IMR-90 (cell line): ENCODE results near the gene SPSB2. TPM values are rescaled to one million over a fixed set of nuclear protein-coding genes. Genes with fewer than 3 reads are reported as not detected.

ENCODE experiments used
- ATAC-seq: fragments of 200-7000 bp; cut with Tn5 transposase; 2 replicates; pipeline ENCODE4 v1.9.1; 2020; ENCODE audit warnings: low read depth, mild to moderate bottlenecking, moderate library complexity
- BruUV-seq: library from RNA; stranded (reverse); fragments of 400-500 nt; replicated peaks from 2 replicates; lab custom pipeline; 2021; lab: Mats Ljungman, UMichigan
- CTCF ChIA-PET: fragments of 300-600 bp; formaldehyde crosslinking; extraction: SDS; loops from one replicate; lab custom pipeline; 2021; ENCODE audit warnings: antibody characterized with exemption; lab: Yijun Ruan, JAX
- POLR2A ChIA-PET: fragments of 300-600 bp; sonication (Branson Sonifier 250); formaldehyde crosslinking; loops from one replicate; lab custom pipeline; 2022; ENCODE audit warnings: antibody characterized with exemption; ENCODE audit not compliant: unreplicated experiment; lab: Charles Lee
- DNase-seq: peaks from one replicate; pipeline ENCODE4 v3.0.0; 2013
- H2AFZ ChIP-seq: replicated peaks from 2 replicates; pipeline ENCODE3; 2013; ENCODE audit warnings: low read length, mild to moderate bottlenecking; ENCODE audit not compliant: poor library complexity
- H2AK5ac ChIP-seq: 2 replicates; pipeline ENCODE4 v1.6.1; 2013; ENCODE audit warnings: low read depth, low read length, inconsistent platforms
- H2AK9ac ChIP-seq: replicated peaks from 2 replicates; pipeline ENCODE3; 2013; ENCODE audit warnings: mild to moderate bottlenecking, low read depth, low read length, moderate library complexity; ENCODE audit not compliant: poor library complexity
- H2BK120ac ChIP-seq: 2 replicates; pipeline ENCODE4 v1.6.1; 2013; ENCODE audit warnings: low read depth, low read length, inconsistent platforms
- H2BK15ac ChIP-seq: 3 replicates; pipeline ENCODE4 v1.6.1; 2013; ENCODE audit warnings: low read depth, low read length, inconsistent platforms
- H2BK20ac ChIP-seq: 2 replicates; pipeline ENCODE4 v1.6.1; 2013; ENCODE audit warnings: low read depth, mild to moderate bottlenecking, inconsistent platforms, low read length, moderate library complexity
- H2BK5ac ChIP-seq: 2 replicates; pipeline ENCODE4 v1.6.1; 2013; ENCODE audit warnings: mild to moderate bottlenecking, low read depth, low read length, inconsistent platforms; ENCODE audit not compliant: poor library complexity, severe bottlenecking
- H3K14ac ChIP-seq: replicated peaks from 2 replicates; pipeline ENCODE4 v1.6.1; 2013; ENCODE audit warnings: low read depth, low read length, inconsistent platforms
- H3K18ac ChIP-seq: 2 replicates; pipeline ENCODE4 v1.6.1; 2013; ENCODE audit warnings: low read depth, low read length, control low read depth
- H3K23ac ChIP-seq: 2 replicates; pipeline ENCODE4 v1.6.1; 2013; ENCODE audit warnings: low read depth, low read length, inconsistent platforms
- H3K27ac ChIP-seq: 2 replicates; pipeline ENCODE4 v1.5.1; 2013; ENCODE audit warnings: mild to moderate bottlenecking, control low read depth, low read length; ENCODE audit not compliant: insufficient read depth
- H3K27me3 ChIP-seq: 2 replicates; pipeline ENCODE4 v1.6.1; 2013; ENCODE audit warnings: low read length; ENCODE audit not compliant: control insufficient read depth, insufficient read depth
- H3K36me3 ChIP-seq: 2 replicates; pipeline ENCODE4 v1.6.1; 2013; ENCODE audit warnings: low read length, mixed read lengths; ENCODE audit not compliant: control insufficient read depth, insufficient read depth
- H3K4ac ChIP-seq: 2 replicates; pipeline ENCODE4 v1.6.1; 2013; ENCODE audit warnings: low read depth, low read length, inconsistent platforms
- H3K4me1 ChIP-seq: 2 replicates; pipeline ENCODE4 v1.6.1; 2013; ENCODE audit warnings: low read length, mixed read lengths; ENCODE audit not compliant: control insufficient read depth, insufficient read depth
- H3K4me2 ChIP-seq: 2 replicates; pipeline ENCODE4 v1.6.1; 2013; ENCODE audit warnings: low read depth, mild to moderate bottlenecking, control low read depth, low read length, moderate library complexity
- H3K4me3 ChIP-seq: 2 replicates; pipeline ENCODE4 v1.5.1; 2013; ENCODE audit warnings: low read depth, mild to moderate bottlenecking, control low read depth, low read length, moderate library complexity; ENCODE audit not compliant: insufficient read depth
- H3K56ac ChIP-seq: 2 replicates; pipeline ENCODE4 v1.6.1; 2013; ENCODE audit warnings: low read length, inconsistent platforms; ENCODE audit not compliant: insufficient read depth; ENCODE audit errors: extremely low read depth
- H3K79me1 ChIP-seq, 2 experiments: 2 replicates each; pipeline ENCODE4 v1.6.1; 2013; ENCODE audit warnings: low read length in 2 of 2, inconsistent platforms in 1 of 2, low read depth in 1 of 2
- H3K9ac ChIP-seq: 2 replicates; pipeline ENCODE4 v1.6.1; 2013; ENCODE audit warnings: low read depth, low read length, control low read depth
- H3K9me1 ChIP-seq: 2 replicates; pipeline ENCODE4 v1.6.1; 2013; ENCODE audit warnings: low read length, inconsistent platforms; ENCODE audit not compliant: insufficient read depth
- H3K9me3 ChIP-seq: 2 replicates; pipeline ENCODE4 v1.6.1; 2013; ENCODE audit warnings: low read length; ENCODE audit not compliant: control insufficient read depth, insufficient read depth
- H4K20me1 ChIP-seq: 2 replicates; pipeline ENCODE4 v1.6.1; 2013; ENCODE audit warnings: low read length, inconsistent platforms; ENCODE audit not compliant: insufficient read depth
- H4K5ac ChIP-seq: 2 replicates; pipeline ENCODE4 v1.6.1; 2013; ENCODE audit warnings: mild to moderate bottlenecking, low read depth, low read length, control low read depth
- H4K8ac ChIP-seq, 2 experiments: 2 replicates each; pipeline ENCODE4 v1.6.1; 2013; ENCODE audit warnings: low read depth in 2 of 2, low read length in 2 of 2, control low read depth in 1 of 2, inconsistent platforms in 1 of 2
- H4K91ac ChIP-seq: 2 replicates; pipeline ENCODE4 v1.6.1; 2013; ENCODE audit warnings: low read depth, low read length, inconsistent platforms; ENCODE audit not compliant: insufficient read depth
- BHLHE40 ChIP-seq: fragments of 150-350 bp; IDR thresholded peaks from 2 replicates; pipeline ENCODE4 v1.6.1; 2016; ENCODE audit warnings: mild to moderate bottlenecking, low read depth, low read length
- CEBPB ChIP-seq: IDR thresholded peaks from 2 replicates; pipeline ENCODE4 v1.6.1; 2012; ENCODE audit warnings: low read depth, low read length, improper control_type of control experiment
- CTCF ChIP-seq: conservative IDR thresholded peaks from 2 replicates; pipeline ENCODE4 v1.5.1; 2012; ENCODE audit warnings: mild to moderate bottlenecking, low read depth, low read length, improper control_type of control experiment
- ELK1 ChIP-seq: fragments of 150-350 bp; IDR thresholded peaks from 2 replicates; pipeline ENCODE4 v1.6.1; 2016; ENCODE audit warnings: low read depth, mild to moderate bottlenecking, low read length, moderate library complexity, borderline replicate concordance
- FOS ChIP-seq: fragments of 150-350 bp; IDR thresholded peaks from 2 replicates; pipeline ENCODE4 v1.6.1; 2016; ENCODE audit warnings: low read depth, low read length
- MAFK ChIP-seq: IDR thresholded peaks from 2 replicates; pipeline ENCODE4 v1.6.1; 2012; ENCODE audit warnings: low read depth, low read length, improper control_type of control experiment
- MAZ ChIP-seq: IDR thresholded peaks from 2 replicates; pipeline ENCODE4 v1.6.1; 2012; ENCODE audit warnings: low read depth, mild to moderate bottlenecking, low read length, improper control_type of control experiment, moderate library complexity, borderline replicate concordance
- MXI1 ChIP-seq: IDR thresholded peaks from 2 replicates; pipeline ENCODE4 v1.6.1; 2012; ENCODE audit warnings: low read depth, mild to moderate bottlenecking, low read length, moderate library complexity, borderline replicate concordance
- POLR2A ChIP-seq: IDR thresholded peaks from 2 replicates; pipeline ENCODE4 v1.6.1; 2012; ENCODE audit warnings: mild to moderate bottlenecking, low read depth, low read length
- RAD21 ChIP-seq: IDR thresholded peaks from 2 replicates; pipeline ENCODE4 v1.6.1; 2012; ENCODE audit warnings: low read length, improper control_type of control experiment
- RCOR1 ChIP-seq: IDR thresholded peaks from 2 replicates; pipeline ENCODE4 v1.6.1; 2012; ENCODE audit warnings: mild to moderate bottlenecking, low read length, improper control_type of control experiment; ENCODE audit not compliant: insufficient replicate concordance
- RFX5 ChIP-seq: IDR thresholded peaks from 2 replicates; pipeline ENCODE4 v1.8.0; 2012; ENCODE audit warnings: low read depth, mild to moderate bottlenecking, low read length, moderate library complexity
- SMC3 ChIP-seq: fragments of 150-350 bp; IDR thresholded peaks from 2 replicates; pipeline ENCODE4 v1.6.1; 2016; ENCODE audit warnings: low read depth, mild to moderate bottlenecking, antibody characterized with exemption, low read length, moderate library complexity
- USF2 ChIP-seq: fragments of 150-350 bp; IDR thresholded peaks from 2 replicates; pipeline ENCODE4 v1.6.1; 2017; ENCODE audit warnings: mild to moderate bottlenecking, antibody characterized with exemption, low read length, low read depth
- WGBS, 2 experiments: methylation state at CpG; one replicate each; pipeline versions ENCODE4 v1.1.5 to v1.1.7; 2013; ENCODE audit warnings: missing lambda C conversion rate in 2 of 2; ENCODE audit not compliant: insufficient read length in 1 of 2; ENCODE audit errors: extremely low coverage in 2 of 2; 5-methylcytosine and 5-hydroxymethylcytosine counted together
- dilution Hi-C: fragments of 300-500 bp; cut with HindIII; formaldehyde crosslinking; loops from one replicate; pipeline ENCODE4 v1.14.3; 2018; ENCODE audit warnings: low sequenced_read_pairs; ENCODE audit not compliant: unreplicated experiment
- in situ Hi-C: fragments of 300-500 bp; cut with MboI; formaldehyde crosslinking; loops from 3 replicates; pipeline ENCODE4 v1.14.3; 2019; ENCODE audit warnings: low sequenced_read_pairs, inconsistent platforms, mixed read lengths
- intact Hi-C: fragments of 100-400 bp; cut with micrococcal nuclease; formaldehyde crosslinking; loops from 2 replicates; pipeline ENCODE4 v1.10.0; 2022
- polyA plus RNA-seq, 3 experiments: library from polyadenylated mRNA; depleted of rRNA; stranded (reverse); fragments of >200 nt; gene quantifications; 2 replicates each; pipeline ENCODE4 v1.2.3, GENCODE V29; 2012; ENCODE audit warnings: low replicate concordance in 1 of 3
- total RNA-seq: library from RNA; depleted of rRNA; stranded (reverse); fragments of >200 nt; gene quantifications from 2 replicates; pipeline ENCODE4 v1.2.3, GENCODE V29; 2012

Gene SPSB2
- total and polyA plus RNA-seq, 2 of the 4 experiments (the other 2 are of a cell fraction), result 1.3 to 4.1 TPM

GRCh38 chr12:6891646-6892001 is 18.5 kb upstream of the SPSB2 start:
- no peak for DNase-seq
- POLR2A ChIA-PET, result interaction anchor here (0.5 to 1.4 kb wide), 8 partner anchors 10 to 931 kb away, joined by 3 to 12 read pairs (median 5); partner anchors contain the start of gene SPSB2
- TF ChIP-seq SMC3 (no peak), USF2 (no peak), CEBPB (no peak), RCOR1 (no peak), RAD21 (no peak), BHLHE40 (no peak), ELK1 (no peak), MAZ (no peak), MXI1 (no peak), CTCF (no peak), RFX5 (no peak), FOS (no peak), MAFK (no peak), POLR2A (no peak)
- BruUV-seq, result no TSS peak
- Histone ChIP-seq H3K27ac (peak overlapping the region; percentile 88), H3K9ac (peak overlapping the region; percentile 79), H3K4ac (peak overlapping the region; percentile 83), H4K5ac (peak overlapping the region; percentile 86), H2BK15ac (peak overlapping the region; percentile 36; the same call in 1 of the 3 replicates), H3K18ac (peak overlapping the region; percentile 62), H2AK9ac (peak overlapping the region; percentile 47), H3K9me3 (no peaks in the 10 kb centered on the region), H2BK20ac (no peak overlapping the region; the same call in 1 of the 2 replicates), H2BK120ac (peak overlapping the region; percentile 13), H2AFZ (peak overlapping the region; percentile 95), H3K79me1 (peaks cover 5 to 20% of the 10 kb centered on the region in 2 experiments; a peak in 3 of 4 replicates), H3K56ac (peak overlapping the region; percentile 67), H3K4me3 (peak overlapping the region; percentile 39), H3K9me1 (0 out of 2 replicates have a peak, but pooled peaks cover 12% of the 10 kb centered on the region), H2BK5ac (peak overlapping the region; percentile 68), H4K91ac (peak overlapping the region; percentile 86), H2AK5ac (peak overlapping the region; percentile 95), H4K8ac (peak overlapping the region; percentile 95 to 99), H3K27me3 (no peaks in the 10 kb centered on the region), H3K23ac (peak overlapping the region; percentile 48), H3K14ac (peak overlapping the region; percentile 47), H4K20me1 (no peaks in the 10 kb centered on the region), H3K4me1 (peaks cover 2% of the 10 kb centered on the region), H3K36me3 (0 out of 2 replicates have a peak, but pooled peaks cover 1% of the 10 kb centered on the region), H3K4me2 (peak overlapping the region; percentile 61)
- intact Hi-C loops, result loop anchor here (1.0 kb wide), 2 partner anchors 18 to 66 kb away; partner anchors contain the start of gene SPSB2
- in situ Hi-C loops, result no loop called here
- dilution Hi-C loops, result no loop called here
- CTCF ChIA-PET, result interaction anchor here (0.6 to 2.0 kb wide), 7 partner anchors 12 to 39 kb away, joined by 3 to 17 read pairs (median 5); partner anchors contain the start of genes LRRC23 and SPSB2
- no CpG with 5 or more reads among the region's 5 CpGs for WGBS, 2 experiments
- no peak for ATAC-seq
